T-helper 2 cell treated with Interferon-gamma antibody and Interleukin-4, amounts not matched to agents 100 ng/mL and 5 ng/mL, for 36 hours (primary cell): ENCODE measurements around the gene SLC37A2. TPM values are rescaled to one million over a fixed set of nuclear protein-coding genes. Genes with fewer than 3 reads are reported as not detected.
"Not testable (repeated sequence)": the region's sequence is repeated elsewhere in the genome, so short reads cannot be mapped to it uniquely, and the experiment has no call there.

Experiments used
- intact Hi-C: fragments of 100-400 bp; cut with micrococcal nuclease; formaldehyde crosslinking; loops from one replicate; pipeline ENCODE4 v1.15.1; 2023
- total RNA-seq: library from RNA; stranded (reverse); gene quantifications from 2 replicates; pipeline ENCODE4 v1.2.3, GENCODE V29; 2022

Gene SLC37A2
- total RNA-seq, 1 donor from 2014 or later, result 1.4 TPM

- intact Hi-C loops, result no loop called here
Observed at GRCh38 chr11:125083312-125084056, 20.4 kb downstream of the SLC37A2 start.

- intact Hi-C loops, result no loop called here
Observed at GRCh38 chr11:125084057-125084416, 20.9 kb downstream of the SLC37A2 start.

- intact Hi-C loops, result no loop called here
Observed at GRCh38 chr11:125084761-125085231, 21.7 kb downstream of the SLC37A2 start.

GRCh38 chr11:125085301-125086081 lies 22.4 kb downstream of the SLC37A2 start:
- intact Hi-C loops, result no loop called here

- intact Hi-C loops, result no loop called here
Observed at GRCh38 chr11:125086633-125087296, 23.7 kb downstream of the SLC37A2 start.

- intact Hi-C loops, result no loop called here
Observed at GRCh38 chr11:125088123-125088522, 25.0 kb downstream of the SLC37A2 start.

- intact Hi-C loops, result no loop called here
Observed at GRCh38 chr11:125088576-125089455, 25.7 kb downstream of the SLC37A2 start.

- intact Hi-C loops, result not testable (repeated sequence)
Observed at GRCh38 chr11:125089481-125089880, 26.4 kb downstream of the SLC37A2 start.

GRCh38 chr11:125090151-125090550 lies 27.0 kb downstream of the SLC37A2 start:
- intact Hi-C loops, result not testable (repeated sequence)

GRCh38 chr11:125090816-125091215 lies 27.7 kb downstream of the SLC37A2 start:
- intact Hi-C loops, result no loop called here

GRCh38 chr11:125091247-125091876 lies 28.3 kb downstream of the SLC37A2 start:
- intact Hi-C loops, result no loop called here

- intact Hi-C loops, result no loop called here
Observed at GRCh38 chr11:125091877-125092664, 29.0 kb downstream of the SLC37A2 start.

- intact Hi-C loops, result no loop called here
Observed at GRCh38 chr11:125092669-125093068, 29.6 kb downstream of the SLC37A2 start.

GRCh38 chr11:125093502-125093901 lies 30.4 kb downstream of the SLC37A2 start:
- intact Hi-C loops, result no loop called here

- intact Hi-C loops, result no loop called here
Observed at GRCh38 chr11:125094731-125095130, 31.6 kb downstream of the SLC37A2 start.

GRCh38 chr11:125100136-125100535 lies 37.0 kb downstream of the SLC37A2 start:
- intact Hi-C loops, result no loop called here

- intact Hi-C loops, result no loop called here
Observed at GRCh38 chr11:125101596-125101995, 38.5 kb downstream of the SLC37A2 start.

- intact Hi-C loops, result no loop called here
Observed at GRCh38 chr11:125102025-125102424, 38.9 kb downstream of the SLC37A2 start.

GRCh38 chr11:125102510-125102909 lies 39.4 kb downstream of the SLC37A2 start:
- intact Hi-C loops, result no loop called here

- intact Hi-C loops, result no loop called here
Observed at GRCh38 chr11:125105926-125106325, 42.8 kb downstream of the SLC37A2 start.
